8988T (cell line): Measurements from ENCODE around the gene ITGA5.

ENCODE experiments used
- DNase-seq: peaks from one replicate; pipeline ENCODE4 v3.0.0; 2011

Gene ITGA5

DNA sequence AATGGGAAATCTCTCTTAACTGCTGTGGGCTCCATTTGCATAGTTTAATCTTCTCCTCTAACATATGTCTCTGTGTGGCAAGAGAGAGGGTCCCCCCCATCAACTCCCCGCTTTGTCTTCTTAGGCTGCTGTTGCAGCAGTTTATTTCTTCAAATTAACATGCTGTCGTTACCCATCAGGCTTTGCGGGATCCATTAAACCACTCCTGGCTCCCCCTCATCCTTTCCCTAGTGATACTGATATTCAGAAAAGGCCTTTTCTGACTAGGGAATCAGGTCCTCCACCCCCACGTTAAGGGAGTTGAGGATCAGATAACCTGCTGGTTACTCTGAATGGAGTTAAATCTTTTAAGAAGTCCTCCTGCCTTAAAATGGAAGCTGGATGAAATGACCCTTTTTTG lies 70.0 kb downstream of the ITGA5 start:
- no peak for DNase-seq
